Keratinocyte (primary cell): Measurements from ENCODE around the gene KRT77.

Source experiments
- EZH2 ChIP-seq: IDR thresholded peaks from one replicate; pipeline ENCODE4 v1.6.1; 2012; ENCODE audit warnings: inconsistent platforms, mild to moderate bottlenecking, low read length, moderate library complexity
- TF ChIP-seq, protein P1 (sequence below), 3 experiments: IDR thresholded peaks in 1 of 3; conservative IDR thresholded peaks in 1 of 3; optimal IDR thresholded peaks in 1 of 3; 2 replicates in 2 of 3; 3 replicates in 1 of 3; pipeline versions ENCODE3 to v1.5.1; 2011; ENCODE audit warnings: low read length in 3 of 3, mild to moderate bottlenecking in 3 of 3, moderate library complexity in 2 of 3, control low read depth in 1 of 3, inconsistent platforms in 1 of 3; ENCODE audit not compliant: insufficient read depth in 2 of 3; ENCODE audit errors: extremely low read depth in 1 of 3

DNA sequence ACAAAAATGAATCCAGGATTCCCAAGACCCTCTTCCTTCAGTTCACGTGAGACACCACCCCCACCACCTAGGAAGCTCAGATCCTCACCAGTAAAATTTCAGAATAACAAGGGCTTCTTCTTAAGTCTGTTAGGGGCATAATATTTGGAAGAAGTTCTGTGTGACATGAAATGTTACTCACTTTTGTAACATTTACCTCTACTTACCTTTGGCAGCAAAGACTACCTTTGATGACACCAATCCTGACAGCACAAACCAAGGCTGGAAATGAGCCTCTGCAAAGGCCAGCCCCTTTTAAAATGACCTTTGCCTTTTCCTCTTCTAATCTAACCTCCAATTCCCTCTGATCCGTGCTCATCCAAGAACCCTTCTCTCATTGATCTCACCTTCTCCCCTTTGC lies 19.4 kb upstream of the KRT77 start:
- TF ChIP-seq, protein P1, sequence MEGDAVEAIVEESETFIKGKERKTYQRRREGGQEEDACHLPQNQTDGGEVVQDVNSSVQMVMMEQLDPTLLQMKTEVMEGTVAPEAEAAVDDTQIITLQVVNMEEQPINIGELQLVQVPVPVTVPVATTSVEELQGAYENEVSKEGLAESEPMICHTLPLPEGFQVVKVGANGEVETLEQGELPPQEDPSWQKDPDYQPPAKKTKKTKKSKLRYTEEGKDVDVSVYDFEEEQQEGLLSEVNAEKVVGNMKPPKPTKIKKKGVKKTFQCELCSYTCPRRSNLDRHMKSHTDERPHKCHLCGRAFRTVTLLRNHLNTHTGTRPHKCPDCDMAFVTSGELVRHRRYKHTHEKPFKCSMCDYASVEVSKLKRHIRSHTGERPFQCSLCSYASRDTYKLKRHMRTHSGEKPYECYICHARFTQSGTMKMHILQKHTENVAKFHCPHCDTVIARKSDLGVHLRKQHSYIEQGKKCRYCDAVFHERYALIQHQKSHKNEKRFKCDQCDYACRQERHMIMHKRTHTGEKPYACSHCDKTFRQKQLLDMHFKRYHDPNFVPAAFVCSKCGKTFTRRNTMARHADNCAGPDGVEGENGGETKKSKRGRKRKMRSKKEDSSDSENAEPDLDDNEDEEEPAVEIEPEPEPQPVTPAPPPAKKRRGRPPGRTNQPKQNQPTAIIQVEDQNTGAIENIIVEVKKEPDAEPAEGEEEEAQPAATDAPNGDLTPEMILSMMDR (optimal IDR thresholded peaks at IDR 0.05 in 1 of 3, IDR thresholded peaks at IDR 0.05 in 1 of 3, conservative IDR thresholded peaks at IDR 0.05 in 1 of 3; ENCODE audit: extremely low read depth in 1 of 3, insufficient read depth in 2 of 3, low read length in 3 of 3) = no peak
- TF ChIP-seq EZH2 = no peak
